Prostate gland (tissue), 2 donors: ENCODE data around the gene RABGAP1L.

Experiments
- CTCF ChIP-seq, 4 experiments: fragments of 200-600 bp in 2 of 4; fragments of 450-650 bp in 2 of 4; sonication (generic) in 2 of 4; IDR thresholded peaks; 1 replicate in 3 of 4; 2 replicates in 1 of 4; pipeline ENCODE4 v1.5.1; 2016 to 2019; ENCODE audit warnings: antibody characterized with exemption in 4 of 4, mild to moderate bottlenecking in 2 of 4, moderate library complexity in 2 of 4
- POLR2A ChIP-seq: fragments of 450-650 bp; IDR thresholded peaks from one replicate; pipeline ENCODE4 v1.6.1; 2016; ENCODE audit warnings: antibody characterized with exemption, mild to moderate bottlenecking

GRCh38 chr1:174248041-174248440 is 88.7 kb downstream of the RABGAP1L start:
- TF ChIP-seq POLR2A, result no peak
- no peak for TF ChIP-seq CTCF (IDR thresholded peaks at IDR 0.05)
